Neutrophil (primary cell): ENCODE measurements around the gene FURIN.
A peak's percentile ranks its signal among the peaks of the same experiment; 100 is the strongest.

Source experiments
- H3K27ac ChIP-seq: fragments of 200-600 bp; sonication (generic); 2 replicates; pipeline ENCODE4 v1.5.1; 2016; ENCODE audit warnings: mild to moderate bottlenecking, moderate library complexity
- H3K27me3 ChIP-seq: fragments of 200-600 bp; sonication (generic); 2 replicates; pipeline ENCODE4 v1.6.0; 2016; ENCODE audit warnings: mild to moderate bottlenecking
- H3K36me3 ChIP-seq: fragments of 200-600 bp; sonication (generic); 2 replicates; pipeline ENCODE4 v1.5.1; 2017
- H3K4me1 ChIP-seq, 2 experiments: fragments of 200-600 bp in 1 of 2; sonication (generic) in 1 of 2; 1 replicate in 1 of 2; 2 replicates in 1 of 2; pipeline versions ENCODE4 v1.5.1 to v1.6.1; 2013 to 2016; ENCODE audit warnings: low read depth in 1 of 2, low read length in 1 of 2, mild to moderate bottlenecking in 1 of 2, moderate library complexity in 1 of 2; ENCODE audit not compliant: control insufficient read depth in 1 of 2, insufficient read depth in 1 of 2
- H3K4me3 ChIP-seq, 2 experiments: fragments of 200-600 bp in 1 of 2; sonication (generic) in 1 of 2; 1 replicate in 1 of 2; 2 replicates in 1 of 2; pipeline ENCODE4 v1.5.1; 2013 to 2016; ENCODE audit warnings: low read depth in 1 of 2, low read length in 1 of 2, mild to moderate bottlenecking in 1 of 2, moderate library complexity in 1 of 2
- H3K9me3 ChIP-seq: fragments of 200-600 bp; sonication (generic); 2 replicates; pipeline ENCODE4 v1.5.1; 2016
- CTCF ChIP-seq: fragments of 200-600 bp; sonication (generic); IDR thresholded peaks from 2 replicates; pipeline ENCODE4 v1.5.1; 2016; ENCODE audit warnings: antibody characterized with exemption

Gene FURIN

DNA sequence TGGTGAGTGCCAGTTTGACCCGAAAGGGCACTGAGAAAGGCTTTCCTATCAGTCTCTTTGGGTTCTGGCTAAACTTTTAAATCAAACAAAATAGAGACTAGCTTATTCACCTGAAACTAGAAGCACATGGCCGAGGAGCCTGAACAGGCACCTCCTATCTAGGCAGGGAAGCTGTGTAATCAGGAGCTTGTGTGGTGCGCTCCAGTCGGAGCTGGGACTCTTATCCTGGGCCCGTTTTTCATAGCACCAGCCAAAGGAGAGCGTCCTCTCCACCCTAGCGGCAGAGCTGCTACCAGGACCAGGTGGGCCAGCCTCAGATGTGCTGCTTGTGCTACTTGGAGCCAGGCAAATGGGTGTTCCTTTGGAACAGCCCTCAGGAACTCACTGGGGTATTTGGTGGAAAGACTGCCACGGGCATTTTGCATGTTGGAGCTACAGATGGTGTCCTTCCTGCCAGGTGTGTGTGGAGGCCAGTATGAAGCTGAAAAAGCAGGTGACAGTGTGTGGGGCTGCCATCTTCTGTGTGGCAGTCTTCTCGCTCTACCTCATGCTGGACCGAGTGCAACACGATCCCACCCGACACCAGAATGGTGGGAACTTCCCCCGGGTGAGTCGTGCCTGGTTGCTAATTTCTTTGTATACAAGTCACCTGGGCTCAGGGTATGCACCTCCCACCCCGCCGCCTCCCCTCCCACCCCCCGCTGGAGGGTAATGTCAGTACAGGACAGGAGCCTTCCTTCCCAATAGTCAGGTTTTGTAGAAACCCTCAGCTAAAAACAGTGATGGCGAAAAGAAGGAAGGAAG lies 35.5 kb downstream of the FURIN start:
- Histone ChIP-seq H3K36me3 (peaks cover 42% of the 10 kb centered on the region), H3K27ac (peak overlapping the region; percentile 95), H3K9me3 (no peaks in the 10 kb centered on the region), H3K27me3 (no peaks in the 10 kb centered on the region), H3K4me3 (peak overlapping the region; percentile 88 to 91), H3K4me1 (peaks cover 20 to 28% of the 10 kb centered on the region in 2 experiments)
- TF ChIP-seq CTCF, result no peak

DNA sequence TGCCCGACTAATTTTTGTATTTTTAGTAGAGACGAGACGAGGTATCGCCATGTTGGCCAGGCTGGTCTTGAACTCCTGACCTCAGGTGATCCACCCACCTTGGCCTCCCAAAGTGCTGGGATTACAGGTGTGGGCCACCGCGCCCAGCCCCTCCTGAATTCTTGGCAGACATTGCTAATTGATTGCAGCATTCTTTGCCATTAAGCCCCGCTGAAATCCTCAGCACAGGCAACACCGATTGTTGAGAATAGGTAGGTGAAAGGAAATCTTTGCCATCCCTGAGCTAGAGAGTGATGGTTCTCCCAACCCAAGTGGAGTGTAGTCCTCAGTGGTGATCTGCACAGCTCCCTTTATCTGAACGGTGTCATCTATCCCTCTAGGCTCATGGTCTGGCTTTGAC lies 36.4 kb downstream of the FURIN start:
- H3K4me1 ChIP-seq, result peaks cover 20 to 28% of the 10 kb centered on the region in 2 experiments
- H3K27me3 ChIP-seq, result no peaks in the 10 kb centered on the region
- no peak overlapping the region for H3K27ac ChIP-seq
- no peak overlapping the region for H3K4me3 ChIP-seq
- peaks cover 50% of the 10 kb centered on the region for H3K36me3 ChIP-seq
- TF ChIP-seq CTCF, result no peak
- H3K9me3 ChIP-seq, result no peaks in the 10 kb centered on the region

GRCh38 chr15:90905306-90906180 lies 37.2 kb downstream of the FURIN start:
- no peak for TF ChIP-seq CTCF
- H3K4me1 ChIP-seq, result peaks cover 27 to 34% of the 10 kb centered on the region in 2 experiments
- peaks cover 58% of the 10 kb centered on the region for H3K36me3 ChIP-seq
- no peaks in the 10 kb centered on the region for H3K9me3 ChIP-seq
- no peaks in the 10 kb centered on the region for H3K27me3 ChIP-seq
- H3K4me3 ChIP-seq, result no peak overlapping the region
- H3K27ac ChIP-seq, result no peak overlapping the region

DNA sequence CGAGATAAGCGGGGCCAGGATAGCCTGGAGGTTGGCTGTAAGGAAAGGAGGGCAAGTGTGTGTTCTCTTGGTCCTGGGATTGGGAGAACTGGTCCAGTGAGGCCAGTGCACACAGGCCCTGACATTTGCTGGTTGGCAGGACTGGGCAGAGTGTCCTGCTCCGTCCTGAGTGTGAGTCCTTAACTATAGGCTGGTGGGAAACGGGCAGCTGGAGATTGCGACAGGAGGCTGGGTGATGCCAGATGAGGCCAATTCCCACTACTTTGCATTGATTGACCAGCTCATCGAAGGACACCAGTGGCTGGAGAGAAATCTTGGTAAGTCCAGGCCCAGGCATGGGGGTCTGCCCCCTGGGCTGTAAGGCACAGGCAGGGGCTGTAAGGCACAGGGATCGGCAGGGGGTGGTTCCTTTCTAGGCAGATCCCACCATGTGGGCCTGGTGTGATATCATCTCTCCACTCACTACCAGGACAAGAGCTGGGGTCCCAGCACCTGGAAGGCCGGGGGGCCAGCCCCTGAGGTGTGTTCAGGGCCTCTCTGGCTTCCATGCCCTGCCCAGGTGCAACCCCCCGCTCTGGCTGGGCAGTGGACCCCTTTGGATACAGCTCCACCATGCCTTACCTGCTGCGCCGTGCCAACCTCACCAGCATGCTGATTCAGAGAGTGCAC lies 37.9 kb downstream of the FURIN start:
- Histone ChIP-seq H3K27ac (no peak overlapping the region), H3K4me3 (no peak overlapping the region), H3K9me3 (no peaks in the 10 kb centered on the region), H3K36me3 (peaks cover 66% of the 10 kb centered on the region), H3K27me3 (no peaks in the 10 kb centered on the region), H3K4me1 (peaks cover 34 to 42% of the 10 kb centered on the region in 2 experiments)
- no peak for TF ChIP-seq CTCF

DNA sequence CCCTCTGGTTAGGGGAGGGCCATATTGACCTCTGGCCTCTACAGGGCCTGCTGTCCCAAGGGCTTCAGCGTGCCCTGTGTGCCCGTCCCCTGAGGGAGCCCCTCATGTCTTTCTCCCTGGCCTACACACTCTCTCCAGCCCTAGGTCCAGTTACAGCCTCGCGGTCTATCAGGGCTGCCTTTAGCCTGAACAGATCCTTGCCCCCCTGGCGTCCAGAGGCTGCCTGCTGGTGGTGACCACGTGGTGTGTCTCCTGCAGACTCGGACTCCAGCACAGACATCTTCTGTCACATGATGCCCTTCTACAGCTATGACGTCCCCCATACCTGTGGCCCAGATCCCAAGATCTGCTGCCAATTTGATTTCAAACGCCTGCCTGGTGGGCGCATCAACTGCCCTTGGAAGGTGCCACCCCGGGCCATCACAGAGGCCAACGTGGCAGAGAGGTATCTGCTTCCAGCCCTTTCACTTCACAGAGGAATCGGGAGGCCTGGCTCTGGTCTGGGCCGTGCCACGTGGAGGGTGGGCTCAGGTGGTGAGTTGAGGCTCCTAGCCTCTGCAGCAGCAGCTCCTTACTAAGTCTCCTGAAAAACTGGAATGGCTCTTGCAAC lies 38.8 kb downstream of the FURIN start:
- Histone ChIP-seq H3K4me1 (peaks cover 36 to 43% of the 10 kb centered on the region in 2 experiments), H3K27me3 (no peaks in the 10 kb centered on the region), H3K4me3 (no peak overlapping the region), H3K9me3 (no peaks in the 10 kb centered on the region), H3K36me3 (peaks cover 74% of the 10 kb centered on the region), H3K27ac (peak overlapping the region; percentile 47)
- TF ChIP-seq CTCF, result no peak
